GM04503 (cell line): ENCODE measurements around the gene TEX22.

Experiments used
- DNase-seq: peaks from one replicate; pipeline ENCODE4 v3.0.0-alpha.2; 2012; ENCODE audit warnings: low read depth

TEX22 gene

GRCh38 chr14:105366386-105367074 is 31.8 kb upstream of the TEX22 start:
- no peak for DNase-seq

GRCh38 chr14:105367116-105368031 is 31.0 kb upstream of the TEX22 start:
- DNase-seq: no peak

- DNase-seq: no peak
Observed at GRCh38 chr14:105368032-105368417, 30.3 kb upstream of the TEX22 start.

GRCh38 chr14:105368426-105368825 is 29.9 kb upstream of the TEX22 start:
- DNase-seq: no peak

- no peak for DNase-seq
Observed at GRCh38 chr14:105368910-105369652, 29.3 kb upstream of the TEX22 start.

- DNase-seq: no peak
Observed at GRCh38 chr14:105369653-105370040, 28.7 kb upstream of the TEX22 start.

GRCh38 chr14:105374389-105374788 is 23.9 kb upstream of the TEX22 start:
- no peak for DNase-seq

- DNase-seq: no peak
Observed at GRCh38 chr14:105375635-105376057, 22.7 kb upstream of the TEX22 start.

GRCh38 chr14:105376521-105377440 is 21.6 kb upstream of the TEX22 start:
- no peak for DNase-seq

- DNase-seq: no peak
Observed at GRCh38 chr14:105377555-105378182, 20.7 kb upstream of the TEX22 start.

GRCh38 chr14:105378199-105378598 is 20.1 kb upstream of the TEX22 start:
- DNase-seq: no peak

GRCh38 chr14:105378873-105379685 is 19.3 kb upstream of the TEX22 start:
- DNase-seq: no peak

GRCh38 chr14:105379946-105380345 is 18.4 kb upstream of the TEX22 start:
- no peak for DNase-seq

GRCh38 chr14:105380756-105381155 is 17.6 kb upstream of the TEX22 start:
- no peak for DNase-seq

GRCh38 chr14:105381446-105382342 is 16.6 kb upstream of the TEX22 start:
- DNase-seq: no peak

- DNase-seq: no peak
Observed at GRCh38 chr14:105382343-105383082, 15.8 kb upstream of the TEX22 start.

GRCh38 chr14:105383083-105383730 is 15.1 kb upstream of the TEX22 start:
- DNase-seq: no peak

- no peak for DNase-seq
Observed at GRCh38 chr14:105384041-105384557, 14.2 kb upstream of the TEX22 start.
